RKO (cell line): ENCODE results near the gene TNFRSF12A.
A peak's percentile ranks its signal among the peaks of the same experiment; 100 is the strongest.

Experiments
- DNase-seq: peaks from one replicate; pipeline ENCODE4 v3.0.0-alpha.2; 2016; ENCODE audit warnings: low spot score

The TNFRSF12A gene

DNA sequence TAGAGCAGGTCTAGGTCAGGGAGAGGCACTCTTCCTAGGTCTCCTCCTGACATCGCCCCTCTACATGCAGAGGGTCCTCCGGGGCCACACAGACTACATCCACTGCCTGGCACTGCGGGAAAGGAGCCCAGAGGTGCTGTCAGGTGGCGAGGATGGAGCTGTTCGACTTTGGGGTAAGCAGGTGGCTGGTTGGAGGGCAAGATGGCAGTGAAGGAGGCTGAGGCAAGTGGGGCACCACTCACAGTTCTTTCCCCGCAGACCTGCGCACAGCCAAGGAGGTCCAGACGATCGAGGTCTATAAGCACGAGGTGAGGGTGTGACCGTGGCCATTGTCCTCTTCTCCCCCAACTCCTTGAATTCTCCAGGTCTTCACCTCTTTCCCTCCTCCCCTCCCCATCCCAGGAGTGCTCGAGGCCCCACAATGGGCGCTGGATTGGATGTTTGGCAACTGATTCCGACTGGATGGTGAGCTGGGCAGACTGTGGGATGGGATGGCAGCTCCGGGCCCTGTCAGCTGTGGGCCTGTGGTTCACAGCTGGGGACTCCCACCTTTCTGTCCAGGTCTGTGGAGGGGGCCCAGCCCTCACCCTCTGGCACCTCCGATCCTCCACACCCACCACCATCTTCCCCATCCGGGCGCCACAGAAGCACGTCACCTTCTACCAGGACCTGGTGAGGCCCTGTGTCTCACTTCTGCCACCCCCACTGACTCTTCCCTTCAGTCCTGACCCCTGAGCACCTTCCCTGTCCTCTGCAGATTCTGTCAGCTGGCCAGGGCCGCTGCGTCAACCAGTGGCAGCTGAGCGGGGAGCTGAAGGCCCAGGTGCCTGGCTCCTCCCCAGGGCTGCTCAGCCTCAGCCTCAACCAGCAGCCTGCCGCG, 6.7 kb downstream of the TNFRSF12A start:
- no peak for DNase-seq

DNA sequence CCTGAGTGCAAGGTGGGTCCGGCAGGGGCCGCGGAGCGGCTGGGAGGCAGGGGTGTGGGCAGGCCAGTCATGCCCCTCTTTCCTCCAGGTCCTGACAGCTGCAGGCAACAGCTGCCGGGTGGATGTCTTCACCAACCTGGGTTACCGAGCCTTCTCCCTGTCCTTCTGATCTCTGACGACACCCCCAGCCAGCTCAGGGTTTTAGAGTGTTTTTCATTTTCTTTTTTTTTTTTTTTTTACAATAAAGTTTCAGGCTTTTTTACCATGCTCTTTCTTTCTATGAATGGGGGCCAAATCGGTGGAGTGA, 7.3 kb downstream of the TNFRSF12A start:
- DNase-seq = no peak

DNA sequence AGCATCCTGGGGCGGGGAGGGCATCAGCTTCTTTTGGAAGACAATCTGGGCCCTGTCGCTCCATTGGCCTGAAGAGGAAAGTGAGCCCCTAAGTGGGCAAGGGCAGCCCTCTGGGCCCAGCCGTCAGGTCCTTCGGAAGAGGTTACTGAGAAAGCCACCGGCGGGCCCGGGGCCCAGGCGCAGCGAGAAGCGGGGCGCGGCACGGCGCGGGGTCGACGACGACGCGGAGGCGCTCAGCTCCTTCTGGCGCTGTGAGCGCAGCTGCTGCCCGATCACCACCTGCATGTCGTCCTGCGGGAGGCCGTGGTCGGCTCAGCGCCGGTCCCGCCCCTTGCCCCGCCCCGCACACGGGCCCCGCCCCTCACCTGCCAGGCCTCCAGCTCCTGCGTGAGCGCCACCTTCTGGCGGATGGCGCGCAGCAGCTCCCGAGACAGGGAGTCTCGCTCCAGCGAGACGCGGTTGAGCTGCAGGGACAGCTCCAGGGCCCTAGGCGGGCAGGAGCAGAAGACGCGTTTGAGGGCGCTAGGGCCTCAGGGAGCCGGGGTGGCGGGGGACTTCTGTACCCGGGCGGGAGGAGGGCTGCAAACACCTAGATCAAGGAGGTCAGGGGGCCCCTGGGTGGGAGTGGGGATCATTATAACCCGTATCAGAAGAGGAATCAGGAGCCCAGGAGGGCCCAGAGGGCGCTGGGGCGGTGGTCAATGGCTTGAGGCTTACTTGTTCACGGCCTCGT, 8.0 kb downstream of the TNFRSF12A start:
- peak; percentile 57 for DNase-seq

DNA sequence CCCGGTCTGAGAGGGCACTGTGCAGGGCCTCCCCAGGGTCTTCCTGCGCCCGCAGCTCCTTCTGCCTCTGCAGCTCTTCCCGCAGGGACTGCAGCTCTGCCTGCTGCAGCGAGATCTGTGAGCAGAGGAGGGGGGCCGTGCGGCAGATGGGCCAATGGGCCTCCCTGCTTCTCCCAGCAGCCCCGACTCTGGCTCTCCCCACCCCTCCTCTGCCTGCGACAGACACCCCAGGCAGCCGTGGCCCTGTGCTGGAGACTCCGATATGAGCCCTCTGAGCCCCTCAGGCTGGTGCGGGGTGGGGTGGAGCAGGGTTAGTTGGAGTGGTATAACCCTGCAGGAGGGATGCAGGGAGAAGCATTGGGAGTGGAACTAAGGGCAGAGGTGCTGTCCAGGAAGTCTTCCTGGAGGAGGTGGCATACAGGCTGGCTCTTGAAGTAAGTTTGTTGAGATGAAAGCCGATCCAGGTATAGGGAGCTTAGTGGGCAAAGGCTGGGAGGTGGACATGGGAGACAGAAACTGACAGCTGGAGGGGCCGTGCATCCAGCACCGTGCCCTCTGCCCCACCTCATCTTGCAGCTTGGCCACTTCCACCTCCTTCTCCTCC, 8.7 kb downstream of the TNFRSF12A start:
- no peak for DNase-seq

DNA sequence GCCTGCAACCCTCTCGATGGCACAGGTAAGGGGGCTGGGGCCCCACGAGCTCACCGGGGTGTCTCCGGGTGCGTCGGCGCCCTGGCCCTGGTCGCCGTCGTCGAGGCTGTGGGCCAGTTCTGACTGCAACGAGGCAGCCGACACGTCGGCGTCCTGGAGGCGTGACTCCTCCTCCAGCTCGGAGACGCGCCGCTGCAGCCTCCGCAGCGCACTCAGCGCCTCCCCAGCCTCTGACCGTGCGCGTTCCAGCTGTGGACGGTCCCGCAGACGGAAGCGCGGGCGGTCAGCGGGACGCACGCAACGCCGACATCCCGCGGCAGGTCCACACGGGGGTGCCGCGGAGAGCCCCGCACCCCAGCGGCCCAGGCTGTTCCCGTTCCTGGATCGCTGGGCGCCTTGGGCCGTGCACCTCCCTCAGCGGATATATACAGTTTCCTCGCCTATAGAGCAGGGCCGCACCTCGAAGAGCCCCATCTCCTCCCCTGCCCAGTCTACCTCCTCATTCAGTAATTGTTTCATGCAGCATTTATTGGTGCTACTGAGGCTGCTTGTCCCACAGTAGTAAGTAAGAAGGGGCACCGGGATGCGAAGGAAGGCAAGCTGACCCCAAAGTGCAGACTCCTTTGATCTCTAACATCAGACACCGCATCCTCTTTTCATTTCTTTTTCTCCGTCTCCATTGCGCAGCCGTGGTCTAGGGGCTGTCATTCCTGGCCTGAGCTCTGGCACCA, 9.5 kb downstream of the TNFRSF12A start:
- no peak for DNase-seq

DNA sequence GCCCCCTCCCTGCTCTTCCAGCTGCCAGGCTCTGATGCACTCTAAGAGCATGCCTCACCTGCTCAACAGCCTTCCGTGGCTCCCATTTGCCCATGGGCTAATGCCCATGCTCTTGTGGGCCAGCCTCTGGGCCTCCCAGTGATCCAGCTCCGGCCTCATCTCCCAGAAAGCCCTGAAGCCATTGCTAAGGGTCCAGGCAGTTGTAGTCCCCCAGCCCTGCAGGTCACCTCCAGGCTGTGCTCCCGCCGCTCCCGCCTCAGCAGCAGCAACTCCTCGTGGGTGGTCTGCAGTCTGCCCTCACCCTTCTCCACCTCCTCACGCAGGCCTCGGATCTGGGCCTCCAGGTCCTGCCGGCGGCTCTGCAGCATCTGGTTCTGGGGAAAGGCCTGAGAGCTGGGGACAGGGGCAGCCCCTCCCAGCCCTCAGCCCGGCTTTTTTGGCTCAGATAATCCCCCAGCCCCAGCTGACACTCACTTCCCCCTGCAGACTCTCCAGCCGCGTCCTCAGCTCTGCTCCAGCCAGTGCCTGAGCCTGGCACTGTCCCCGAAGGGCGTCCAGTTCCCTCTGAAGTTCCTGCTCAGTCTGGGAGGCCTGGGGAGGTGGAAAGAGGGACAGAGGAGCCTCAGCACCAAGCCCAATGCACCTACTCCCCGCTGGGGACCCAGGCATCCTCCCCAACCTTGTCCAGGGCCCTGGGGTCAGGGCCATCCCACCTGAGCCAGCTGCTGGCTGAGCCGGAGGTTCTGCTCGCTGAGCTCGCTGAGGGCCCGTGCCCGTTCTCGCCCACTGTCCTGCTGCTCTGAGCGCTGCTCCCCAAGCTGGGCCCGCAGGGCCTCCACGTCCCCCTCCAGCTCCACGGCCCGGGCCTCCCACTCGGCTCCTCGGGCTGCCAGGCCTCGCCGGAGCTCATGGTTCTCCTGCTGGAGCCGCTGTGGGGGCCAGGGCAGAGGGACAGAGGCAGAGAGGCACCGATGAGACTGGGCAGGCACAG, 10.3 kb downstream of the TNFRSF12A start:
- DNase-seq = no peak

DNA sequence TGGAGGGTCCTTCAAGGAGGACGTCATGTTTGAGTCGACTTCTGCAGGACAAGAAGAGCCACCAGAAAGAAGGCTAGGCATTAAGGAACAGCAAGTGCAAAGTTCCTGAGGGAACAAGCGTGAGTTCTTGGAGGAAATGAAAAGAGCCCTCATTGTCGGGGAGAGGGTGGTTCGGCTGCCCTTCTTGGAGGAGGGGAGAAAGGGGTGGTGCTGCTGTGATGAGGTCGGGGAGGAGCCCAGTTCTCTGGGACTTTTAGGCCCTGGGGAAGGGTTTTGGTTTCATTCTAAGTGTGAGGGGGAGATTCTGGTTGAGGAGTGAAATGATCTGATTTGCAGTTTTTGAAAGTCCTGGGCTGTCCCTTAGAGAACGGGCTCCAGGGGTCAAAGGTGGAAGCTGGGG, 12.5 kb downstream of the TNFRSF12A start:
- no peak for DNase-seq

DNA sequence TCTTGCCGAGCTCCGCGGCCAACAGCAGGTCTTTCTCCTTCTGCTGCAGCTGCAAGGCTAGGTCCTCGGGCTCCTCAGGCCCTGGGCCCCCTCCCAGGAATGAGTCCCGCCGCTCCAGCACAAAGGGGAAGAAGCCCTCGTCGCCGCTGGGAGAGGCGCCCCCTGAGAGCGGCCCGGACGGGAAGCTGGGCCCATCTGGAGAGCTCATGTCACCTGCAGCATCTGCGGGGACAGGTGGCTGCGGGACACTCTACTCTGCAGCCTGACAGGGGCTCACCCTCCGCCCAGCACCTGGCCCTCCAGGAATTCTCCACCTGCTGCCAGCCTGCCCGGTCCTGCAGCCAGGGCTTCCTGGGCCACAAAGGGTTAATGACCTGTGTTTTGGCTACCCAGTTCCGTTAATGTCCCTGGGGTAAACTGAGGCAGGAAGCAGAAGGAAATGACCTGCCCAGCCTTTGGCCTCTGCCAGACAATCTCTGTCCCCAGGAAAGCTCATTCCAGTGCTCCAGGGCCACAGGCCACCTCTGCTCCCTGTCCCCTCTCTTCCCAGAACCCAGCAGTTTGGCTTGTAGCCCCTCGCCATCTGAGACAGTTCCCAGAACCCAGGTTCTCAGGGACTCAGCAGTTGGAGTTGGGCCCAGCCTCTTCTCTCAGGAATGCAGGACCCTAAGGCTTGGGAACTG, 15.3 kb downstream of the TNFRSF12A start:
- DNase-seq = no peak

DNA sequence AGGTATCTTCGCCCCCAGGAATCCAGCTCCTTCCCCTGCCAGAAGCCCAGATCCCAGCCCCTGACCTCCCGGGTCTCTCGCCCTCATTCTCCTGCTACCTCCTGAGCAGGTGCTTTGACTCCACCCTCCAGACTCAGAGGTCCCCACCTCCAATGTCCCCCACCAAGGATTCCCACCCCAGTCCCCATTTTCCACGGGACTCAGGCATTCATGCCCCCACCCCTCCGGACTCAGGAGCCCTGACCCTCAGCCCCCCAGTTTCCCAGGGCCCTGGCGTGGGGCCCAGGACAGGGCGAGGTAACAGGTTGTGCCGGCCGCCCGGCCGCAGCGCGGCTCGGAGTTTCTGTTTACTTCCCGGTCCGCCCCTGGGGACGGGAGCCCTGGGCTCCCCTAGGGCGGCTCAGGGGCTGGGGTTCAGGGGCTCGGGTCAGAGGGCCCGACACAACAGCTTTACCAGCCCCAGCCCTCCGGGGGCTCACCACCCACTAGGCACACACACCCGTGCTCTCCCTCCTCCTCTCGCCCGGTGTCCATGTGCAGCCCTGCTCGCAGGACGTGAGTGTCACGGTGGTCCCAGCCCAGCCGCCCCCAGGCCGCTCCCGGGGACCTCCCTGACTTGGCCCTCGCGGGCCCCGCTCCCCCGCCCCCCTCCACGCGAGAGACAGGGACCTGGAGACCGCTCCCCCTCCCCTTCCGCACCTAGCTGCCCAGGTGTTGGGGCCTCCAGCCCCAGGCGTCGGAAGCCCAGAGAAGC, 16.0 kb downstream of the TNFRSF12A start:
- DNase-seq = no peak

DNA sequence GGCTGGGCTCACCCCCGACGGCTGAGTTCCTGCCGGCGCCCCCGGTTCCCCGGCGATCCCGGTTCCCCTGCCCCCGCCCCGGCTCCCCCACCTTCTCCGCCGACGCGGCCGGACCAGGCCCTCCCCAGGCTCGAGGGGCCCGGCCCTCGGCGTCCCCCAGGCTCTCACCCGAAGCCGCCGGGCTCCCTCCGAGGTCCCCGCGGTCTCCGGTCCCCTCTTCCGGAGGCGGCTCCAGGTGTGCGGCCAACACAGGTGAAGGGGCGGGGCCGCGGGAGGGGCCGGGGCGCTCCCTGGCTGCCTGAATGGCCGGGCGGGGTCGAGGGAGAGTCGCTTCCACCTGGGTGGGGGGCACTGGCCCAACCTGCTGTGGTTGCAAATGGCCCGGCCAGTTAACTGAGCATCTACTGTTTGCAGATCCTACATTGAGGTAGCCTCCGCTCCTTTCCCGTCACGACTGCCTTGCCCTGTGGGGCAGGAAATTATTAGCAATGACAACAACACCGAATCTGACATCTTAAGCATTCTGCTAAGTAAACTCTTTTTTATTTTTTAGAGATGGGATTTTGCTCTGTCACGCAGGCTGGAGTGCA, 16.7 kb downstream of the TNFRSF12A start, which contains the start of gene BICDL2:
Gene BICDL2 (minus strand): TSS at position 219 of the 590 bp plus-strand sequence. CDS start 1,448 bp downstream, outside the sequence.
- no peak for DNase-seq

DNA sequence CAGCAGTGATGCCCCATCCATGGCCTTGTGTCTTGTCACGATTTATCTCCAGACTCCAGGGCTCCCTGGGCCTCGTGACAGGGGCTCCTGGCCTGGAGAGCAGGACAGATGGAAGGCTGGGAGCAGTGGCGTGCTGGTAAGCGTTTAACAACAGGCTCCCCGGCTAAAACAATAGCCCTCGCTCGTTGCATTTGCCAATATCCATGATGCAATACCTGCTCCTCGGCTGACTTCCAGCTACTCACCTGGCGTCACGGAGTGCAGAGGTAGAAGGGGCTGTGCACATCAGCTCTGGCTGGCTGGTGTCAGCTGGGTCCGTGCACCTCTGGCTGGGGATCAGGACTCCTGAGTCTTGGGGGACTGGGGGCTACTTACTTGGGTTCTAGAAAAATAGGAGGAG, 18.1 kb downstream of the TNFRSF12A start:
- DNase-seq = no peak

DNA sequence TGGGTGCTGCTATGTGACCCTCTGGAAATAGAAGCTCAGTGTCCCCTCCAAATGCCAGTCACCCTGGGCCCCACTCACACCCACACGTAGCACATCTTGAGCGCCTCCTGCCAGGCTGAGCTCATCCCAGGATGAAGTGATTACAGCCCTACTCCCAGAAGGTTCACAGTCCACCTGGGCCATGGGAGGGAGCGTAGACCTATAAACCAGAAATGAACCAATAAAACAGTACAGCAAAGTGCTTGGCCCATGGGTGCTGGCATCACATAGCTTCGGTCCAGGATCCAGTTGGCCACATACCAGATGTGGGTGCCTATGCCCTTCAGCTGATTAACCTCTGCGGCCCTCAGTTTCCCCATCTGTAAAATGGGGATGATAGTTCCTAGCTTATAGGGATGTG, 18.7 kb downstream of the TNFRSF12A start:
- DNase-seq = no peak

DNA sequence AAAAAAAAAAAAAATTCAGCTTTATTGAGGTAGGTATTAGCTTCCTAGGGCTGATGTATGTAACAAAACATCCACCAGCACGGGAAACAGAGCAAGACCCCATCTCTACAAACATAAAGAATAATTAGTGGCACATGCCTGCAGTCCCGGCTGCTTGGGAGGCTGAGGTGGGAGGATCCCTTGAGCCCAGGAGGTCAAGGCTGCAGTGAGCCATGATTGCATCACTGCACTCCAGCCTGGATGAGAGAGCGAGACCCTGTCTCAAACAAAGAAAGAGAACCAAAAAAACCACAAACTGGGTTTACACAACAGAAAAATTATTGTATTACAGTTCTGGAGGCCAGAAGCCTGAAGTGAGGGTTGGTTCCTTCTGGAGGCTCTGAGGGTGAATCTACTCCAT, 22.2 kb downstream of the TNFRSF12A start:
- DNase-seq = no peak

DNA sequence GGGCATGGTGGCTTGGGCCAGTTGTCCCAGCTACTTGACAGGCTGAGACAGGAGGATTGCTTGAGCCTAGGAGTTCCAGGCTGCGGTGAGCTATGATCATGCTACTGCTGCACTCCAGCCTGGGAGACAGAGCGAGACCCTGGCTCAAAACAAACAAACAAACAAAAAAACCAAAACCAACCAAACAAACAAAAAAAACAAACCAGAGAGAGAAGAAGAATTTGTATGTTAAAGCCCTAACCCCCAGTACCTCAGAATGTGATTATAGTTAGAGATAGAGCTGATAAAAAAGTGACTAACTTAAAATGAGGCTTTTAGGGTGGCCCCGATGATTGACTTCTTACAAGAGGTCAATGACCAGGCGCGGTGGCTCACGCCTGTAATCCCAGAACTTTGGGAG, 24.5 kb downstream of the TNFRSF12A start:
- DNase-seq = no peak

DNA sequence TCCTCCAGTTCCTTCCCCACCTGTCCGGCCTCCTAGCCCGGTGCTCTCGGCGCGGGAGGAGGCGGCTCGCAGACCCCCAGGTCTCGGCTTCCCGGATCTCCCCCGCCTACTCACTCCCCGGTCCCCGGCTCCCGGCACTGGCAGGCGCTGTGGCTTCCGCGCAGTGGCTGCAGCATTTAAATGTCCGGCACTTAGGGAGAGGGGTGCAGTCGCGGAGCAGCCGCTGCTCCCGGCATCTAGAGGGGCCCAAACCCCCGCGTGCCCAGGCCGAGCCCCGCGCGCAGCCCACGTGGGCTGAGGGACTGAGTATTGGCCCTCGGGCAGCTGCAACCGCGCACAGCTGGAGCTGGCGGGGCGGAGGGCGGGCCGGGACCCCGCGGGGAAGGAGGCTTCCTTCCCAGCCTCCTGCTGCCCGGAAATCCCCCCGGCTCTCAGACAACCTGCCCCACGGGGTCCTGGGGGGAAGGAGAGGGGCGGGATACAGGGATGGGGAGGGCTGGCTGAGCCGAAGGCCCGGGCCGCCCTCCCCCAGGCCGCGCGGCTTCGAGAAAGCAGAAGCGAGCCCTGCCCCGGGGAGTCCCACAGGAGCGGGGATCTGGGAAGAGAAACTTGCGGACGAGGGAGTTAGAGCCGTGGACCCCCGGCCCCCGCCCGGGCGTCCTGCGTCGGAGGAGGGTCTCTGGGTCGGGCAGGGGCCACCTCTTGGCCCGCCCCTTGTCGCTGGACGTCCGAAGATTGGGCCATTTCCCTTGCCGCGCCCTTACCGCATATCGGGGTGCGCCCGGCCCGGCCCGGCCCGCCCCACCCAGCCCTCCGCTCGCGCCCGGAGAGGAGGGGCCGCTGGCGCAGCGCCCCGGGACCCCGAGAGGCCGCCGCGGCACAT, 25.8 kb downstream of the TNFRSF12A start, which contains the start of gene MMP25:
Gene MMP25 (plus strand): TSS at position 804 of the 883 bp plus-strand sequence. CDS start 357 bp downstream, outside the sequence.
- DNase-seq = peak; percentile 52

DNA sequence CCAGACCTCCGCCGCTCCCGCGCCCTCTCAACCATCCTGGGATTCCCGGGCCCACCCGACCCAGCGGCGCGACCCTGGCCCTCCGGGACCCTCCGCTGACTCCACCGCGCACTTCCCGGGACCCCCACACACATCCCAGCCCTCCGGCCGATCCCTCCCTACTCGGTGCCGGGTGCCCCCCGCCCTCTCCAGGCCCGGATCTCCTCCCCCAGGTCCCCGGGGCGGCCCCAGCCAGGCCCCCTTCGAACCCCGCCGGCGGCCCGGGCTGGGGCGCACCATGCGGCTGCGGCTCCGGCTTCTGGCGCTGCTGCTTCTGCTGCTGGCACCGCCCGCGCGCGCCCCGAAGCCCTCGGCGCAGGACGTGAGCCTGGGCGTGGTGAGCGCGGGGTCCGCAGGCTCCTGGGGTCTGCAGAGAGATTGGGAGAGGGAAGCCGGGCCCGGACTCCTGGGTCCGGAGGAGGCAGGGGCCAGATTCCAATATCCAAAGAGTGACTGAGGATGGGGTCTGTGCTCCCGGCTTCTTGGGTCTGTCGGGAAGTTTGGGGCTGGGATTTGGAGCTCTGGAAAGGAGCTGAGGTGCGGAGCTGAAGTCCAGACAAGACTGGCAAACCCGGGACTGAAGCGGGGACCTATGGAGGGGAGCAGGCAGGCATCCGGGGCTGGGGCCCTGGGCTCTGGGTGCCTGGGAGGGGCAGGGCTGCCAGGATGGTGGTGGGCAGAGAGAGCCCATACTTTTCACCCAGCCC, 26.6 kb downstream of the TNFRSF12A start:
- no peak for DNase-seq

DNA sequence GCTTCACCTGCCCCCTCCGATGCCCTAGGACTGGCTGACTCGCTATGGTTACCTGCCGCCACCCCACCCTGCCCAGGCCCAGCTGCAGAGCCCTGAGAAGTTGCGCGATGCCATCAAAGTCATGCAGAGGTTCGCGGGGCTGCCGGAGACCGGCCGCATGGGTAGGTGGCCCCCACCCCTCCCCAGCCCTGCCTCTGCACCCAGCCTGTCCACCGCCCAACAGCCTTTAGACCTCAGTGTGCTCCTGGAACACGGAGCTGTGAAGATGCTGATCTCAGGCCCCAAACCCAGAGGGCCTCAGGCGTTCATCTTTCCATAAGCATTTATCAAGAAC, 27.2 kb downstream of the TNFRSF12A start:
- DNase-seq = no peak
